ENCODE results near the gene ROR2. TPM values are rescaled to one million over a fixed set of nuclear protein-coding genes. Genes with fewer than 3 reads are reported as not detected.

ROR2 gene
- total and polyA plus RNA-seq, 9 donors: 2.1 to 9.4 (median 4.6) TPM

GRCh38 chr9:91939978-91940377 is 10.1 kb downstream of the ROR2 start:
- WGBS (ENCODE audit: insufficient coverage): 60% methylated on average over 1 of the region's 7 CpGs
- H3K9me3 ChIP-seq (replicated peaks; ENCODE audit: control insufficient read depth, low read depth, low read length): no peaks in the 10 kb centered on the region
- no peak overlapping the region for H3K4me3 ChIP-seq (ENCODE audit: low read length)
- no peaks in the 10 kb centered on the region for H3K4me1 ChIP-seq (ENCODE audit: control insufficient read depth, insufficient read depth, low read length)
- H3K27ac ChIP-seq (ENCODE audit: low read length): no peak overlapping the region
- H3K27me3 ChIP-seq (ENCODE audit: control insufficient read depth, insufficient read depth, low read length): peaks cover 8% of the 10 kb centered on the region
- H3K36me3 ChIP-seq (ENCODE audit: control insufficient read depth, insufficient read depth, low read length): no peaks in the 10 kb centered on the region
- no peak for DNase-seq

GRCh38 chr9:91937727-91938126 is 12.3 kb downstream of the ROR2 start:
- H3K9me3 ChIP-seq (replicated peaks; ENCODE audit: control insufficient read depth, low read depth, low read length): no peaks in the 10 kb centered on the region
- H3K36me3 ChIP-seq (ENCODE audit: control insufficient read depth, insufficient read depth, low read length): no peaks in the 10 kb centered on the region
- no peak overlapping the region for H3K27ac ChIP-seq (ENCODE audit: low read length)
- H3K27me3 ChIP-seq (ENCODE audit: control insufficient read depth, insufficient read depth, low read length): peaks cover 2% of the 10 kb centered on the region
- DNase-seq: no peak
- H3K4me1 ChIP-seq (ENCODE audit: control insufficient read depth, insufficient read depth, low read length): no peaks in the 10 kb centered on the region
- WGBS (ENCODE audit: insufficient coverage): no CpG with 5 or more reads among the region's 5 CpGs
- no peak overlapping the region for H3K4me3 ChIP-seq (ENCODE audit: low read length)

GRCh38 chr9:91937056-91937455 is 13.0 kb downstream of the ROR2 start:
- Histone ChIP-seq H3K36me3 (ENCODE audit: control insufficient read depth, insufficient read depth, low read length) (no peaks in the 10 kb centered on the region), H3K27ac (ENCODE audit: low read length) (no peak overlapping the region), H3K27me3 (ENCODE audit: control insufficient read depth, insufficient read depth, low read length) (peaks cover 2% of the 10 kb centered on the region), H3K4me3 (ENCODE audit: low read length) (no peak overlapping the region), H3K4me1 (ENCODE audit: control insufficient read depth, insufficient read depth, low read length) (no peaks in the 10 kb centered on the region), H3K9me3 (replicated peaks; ENCODE audit: control insufficient read depth, low read depth, low read length) (no peaks in the 10 kb centered on the region)
- WGBS (ENCODE audit: insufficient coverage): 41% methylated on average over 2 of the region's 9 CpGs
- no peak for DNase-seq

GRCh38 chr9:91935805-91936514 is 14.1 kb downstream of the ROR2 start:
- 83% methylated on average over 8 of the region's 13 CpGs for WGBS (ENCODE audit: insufficient coverage)
- H3K9me3 ChIP-seq (replicated peaks; ENCODE audit: control insufficient read depth, low read depth, low read length): peaks cover 3% of the 10 kb centered on the region
- DNase-seq: no peak
- H3K36me3 ChIP-seq (ENCODE audit: control insufficient read depth, insufficient read depth, low read length): no peaks in the 10 kb centered on the region
- peaks cover 2% of the 10 kb centered on the region for H3K27me3 ChIP-seq (ENCODE audit: control insufficient read depth, insufficient read depth, low read length)
- H3K4me3 ChIP-seq (ENCODE audit: low read length): no peak overlapping the region
- no peaks in the 10 kb centered on the region for H3K4me1 ChIP-seq (ENCODE audit: control insufficient read depth, insufficient read depth, low read length)
- no peak overlapping the region for H3K27ac ChIP-seq (ENCODE audit: low read length)

- Histone ChIP-seq H3K27me3 (ENCODE audit: control insufficient read depth, insufficient read depth, low read length) (peaks cover 2% of the 10 kb centered on the region), H3K36me3 (ENCODE audit: control insufficient read depth, insufficient read depth, low read length) (no peaks in the 10 kb centered on the region), H3K4me3 (ENCODE audit: low read length) (no peak overlapping the region), H3K4me1 (ENCODE audit: control insufficient read depth, insufficient read depth, low read length) (no peaks in the 10 kb centered on the region), H3K9me3 (replicated peaks; ENCODE audit: control insufficient read depth, low read depth, low read length) (peaks cover 11% of the 10 kb centered on the region), H3K27ac (ENCODE audit: low read length) (no peak overlapping the region)
- no peak for DNase-seq
- 73% methylated on average over 7 of the region's 13 CpGs for WGBS (ENCODE audit: insufficient coverage)
These were observed 14.8 kb downstream of the ROR2 start for GRCh38 chr9:91935066-91935749.

- no peaks in the 10 kb centered on the region for H3K4me1 ChIP-seq (ENCODE audit: control insufficient read depth, insufficient read depth, low read length)
- H3K27me3 ChIP-seq (ENCODE audit: control insufficient read depth, insufficient read depth, low read length): no peaks in the 10 kb centered on the region
- no peak overlapping the region for H3K4me3 ChIP-seq (ENCODE audit: low read length)
- DNase-seq: no peak
- no peaks in the 10 kb centered on the region for H3K36me3 ChIP-seq (ENCODE audit: control insufficient read depth, insufficient read depth, low read length)
- no peak overlapping the region for H3K27ac ChIP-seq (ENCODE audit: low read length)
- peaks cover 16% of the 10 kb centered on the region for H3K9me3 ChIP-seq (replicated peaks; ENCODE audit: control insufficient read depth, low read depth, low read length)
- no CpG with 5 or more reads among the region's 3 CpGs for WGBS (ENCODE audit: insufficient coverage)
These were observed 15.4 kb downstream of the ROR2 start for GRCh38 chr9:91934654-91935053.

GRCh38 chr9:91933556-91934352 is 16.3 kb downstream of the ROR2 start:
- no peak overlapping the region for H3K4me3 ChIP-seq (ENCODE audit: low read length)
- DNase-seq: no peak
- no peak overlapping the region for H3K27ac ChIP-seq (ENCODE audit: low read length)
- H3K9me3 ChIP-seq (replicated peaks; ENCODE audit: control insufficient read depth, low read depth, low read length): peaks cover 22% of the 10 kb centered on the region
- WGBS (ENCODE audit: insufficient coverage): 80% methylated on average over 1 of the region's 8 CpGs
- no peaks in the 10 kb centered on the region for H3K36me3 ChIP-seq (ENCODE audit: control insufficient read depth, insufficient read depth, low read length)
- H3K27me3 ChIP-seq (ENCODE audit: control insufficient read depth, insufficient read depth, low read length): no peaks in the 10 kb centered on the region
- no peaks in the 10 kb centered on the region for H3K4me1 ChIP-seq (ENCODE audit: control insufficient read depth, insufficient read depth, low read length)

GRCh38 chr9:91930475-91930874 is 19.6 kb downstream of the ROR2 start:
- Histone ChIP-seq H3K9me3 (replicated peaks; ENCODE audit: control insufficient read depth, low read depth, low read length) (peaks cover 22% of the 10 kb centered on the region), H3K4me1 (ENCODE audit: control insufficient read depth, insufficient read depth, low read length) (no peaks in the 10 kb centered on the region), H3K36me3 (ENCODE audit: control insufficient read depth, insufficient read depth, low read length) (no peaks in the 10 kb centered on the region), H3K27ac (ENCODE audit: low read length) (no peak overlapping the region), H3K27me3 (ENCODE audit: control insufficient read depth, insufficient read depth, low read length) (no peaks in the 10 kb centered on the region), H3K4me3 (ENCODE audit: low read length) (no peak overlapping the region)
- no peak for DNase-seq
- WGBS (ENCODE audit: insufficient coverage): no CpG with 5 or more reads among the region's 3 CpGs

GRCh38 chr9:91929331-91929730 is 20.7 kb downstream of the ROR2 start:
- no peak overlapping the region for H3K4me3 ChIP-seq (ENCODE audit: low read length)
- no peaks in the 10 kb centered on the region for H3K36me3 ChIP-seq (ENCODE audit: control insufficient read depth, insufficient read depth, low read length)
- DNase-seq: no peak
- H3K27ac ChIP-seq (ENCODE audit: low read length): no peak overlapping the region
- no peaks in the 10 kb centered on the region for H3K4me1 ChIP-seq (ENCODE audit: control insufficient read depth, insufficient read depth, low read length)
- 98% methylated on average over 7 of the region's 7 CpGs for WGBS (ENCODE audit: insufficient coverage)
- no peaks in the 10 kb centered on the region for H3K27me3 ChIP-seq (ENCODE audit: control insufficient read depth, insufficient read depth, low read length)
- H3K9me3 ChIP-seq (replicated peaks; ENCODE audit: control insufficient read depth, low read depth, low read length): peaks cover 22% of the 10 kb centered on the region

- no peak for DNase-seq
- 77% methylated on average over 8 of the region's 8 CpGs for WGBS (ENCODE audit: insufficient coverage)
- peaks cover 22% of the 10 kb centered on the region for H3K9me3 ChIP-seq (replicated peaks; ENCODE audit: control insufficient read depth, low read depth, low read length)
- H3K27me3 ChIP-seq (ENCODE audit: control insufficient read depth, insufficient read depth, low read length): no peaks in the 10 kb centered on the region
- H3K36me3 ChIP-seq (ENCODE audit: control insufficient read depth, insufficient read depth, low read length): no peaks in the 10 kb centered on the region
- no peaks in the 10 kb centered on the region for H3K4me1 ChIP-seq (ENCODE audit: control insufficient read depth, insufficient read depth, low read length)
- H3K27ac ChIP-seq (ENCODE audit: low read length): no peak overlapping the region
- no peak overlapping the region for H3K4me3 ChIP-seq (ENCODE audit: low read length)
These were observed 22.0 kb downstream of the ROR2 start for GRCh38 chr9:91927922-91928510.

Measured in muscle of leg (tissue), 11 donors.